ENCODE measurements around the gene ATXN7L1.

GRCh38 chr7:105655500-105656380, 220.7 kb downstream of the ATXN7L1 start:
- TF ChIP-seq CTCF (IDR thresholded peaks at IDR 0.05) (no peak), POLR2A (IDR thresholded peaks at IDR 0.05; ENCODE audit: low read depth) (no peak)

All from esophagus muscularis mucosa (tissue), 3 donors.